PC-9 (cell line): ENCODE results near the gene TSPAN18.

Experiments
- EZH2 ChIP-seq: fragments of 200-600 bp; sonication (generic); IDR thresholded peaks from 2 replicates; pipeline ENCODE4 v1.8.0; 2017; ENCODE audit warnings: antibody characterized with exemption, low read depth
- TF ChIP-seq, protein P1 (sequence below): fragments of 200-600 bp; sonication (generic); conservative IDR thresholded peaks from 2 replicates; pipeline ENCODE4 v1.6.1; 2017; ENCODE audit warnings: mixed run types, antibody characterized with exemption, mild to moderate bottlenecking, moderate library complexity

DNA sequence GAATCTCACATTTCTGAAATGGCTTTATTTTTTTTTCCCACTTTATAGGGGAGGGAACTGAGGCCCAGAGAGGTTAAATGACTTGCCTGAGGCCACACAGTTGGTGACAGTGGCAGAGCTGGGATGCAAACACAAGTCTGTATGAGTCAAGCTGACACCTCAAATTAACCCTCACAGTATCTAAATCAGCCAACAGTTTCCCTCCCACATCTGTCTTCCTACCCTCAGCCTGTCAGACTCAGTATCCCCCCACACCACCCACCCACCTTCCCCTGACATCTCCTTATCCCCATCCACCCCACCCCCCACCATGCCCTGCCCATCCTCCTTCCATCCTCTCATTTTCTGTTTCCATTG is 128.7 kb downstream of the TSPAN18 start:
- TF ChIP-seq, protein P1, sequence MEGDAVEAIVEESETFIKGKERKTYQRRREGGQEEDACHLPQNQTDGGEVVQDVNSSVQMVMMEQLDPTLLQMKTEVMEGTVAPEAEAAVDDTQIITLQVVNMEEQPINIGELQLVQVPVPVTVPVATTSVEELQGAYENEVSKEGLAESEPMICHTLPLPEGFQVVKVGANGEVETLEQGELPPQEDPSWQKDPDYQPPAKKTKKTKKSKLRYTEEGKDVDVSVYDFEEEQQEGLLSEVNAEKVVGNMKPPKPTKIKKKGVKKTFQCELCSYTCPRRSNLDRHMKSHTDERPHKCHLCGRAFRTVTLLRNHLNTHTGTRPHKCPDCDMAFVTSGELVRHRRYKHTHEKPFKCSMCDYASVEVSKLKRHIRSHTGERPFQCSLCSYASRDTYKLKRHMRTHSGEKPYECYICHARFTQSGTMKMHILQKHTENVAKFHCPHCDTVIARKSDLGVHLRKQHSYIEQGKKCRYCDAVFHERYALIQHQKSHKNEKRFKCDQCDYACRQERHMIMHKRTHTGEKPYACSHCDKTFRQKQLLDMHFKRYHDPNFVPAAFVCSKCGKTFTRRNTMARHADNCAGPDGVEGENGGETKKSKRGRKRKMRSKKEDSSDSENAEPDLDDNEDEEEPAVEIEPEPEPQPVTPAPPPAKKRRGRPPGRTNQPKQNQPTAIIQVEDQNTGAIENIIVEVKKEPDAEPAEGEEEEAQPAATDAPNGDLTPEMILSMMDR, result no peak
- no peak for TF ChIP-seq EZH2
